Activated T-cell treated with anti-CD3 and anti-CD28 coated beads for 48 hours (primary cell): ENCODE measurements around the gene CDRT4.
"Not testable (repeated sequence)": the region's sequence is repeated elsewhere in the genome, so short reads cannot be mapped to it uniquely, and the experiment has no call there.

Experiments
- DNase-seq: peaks from one replicate; pipeline ENCODE4 v3.0.0-alpha.2; 2020; ENCODE audit warnings: low read depth

CDRT4 gene

DNA sequence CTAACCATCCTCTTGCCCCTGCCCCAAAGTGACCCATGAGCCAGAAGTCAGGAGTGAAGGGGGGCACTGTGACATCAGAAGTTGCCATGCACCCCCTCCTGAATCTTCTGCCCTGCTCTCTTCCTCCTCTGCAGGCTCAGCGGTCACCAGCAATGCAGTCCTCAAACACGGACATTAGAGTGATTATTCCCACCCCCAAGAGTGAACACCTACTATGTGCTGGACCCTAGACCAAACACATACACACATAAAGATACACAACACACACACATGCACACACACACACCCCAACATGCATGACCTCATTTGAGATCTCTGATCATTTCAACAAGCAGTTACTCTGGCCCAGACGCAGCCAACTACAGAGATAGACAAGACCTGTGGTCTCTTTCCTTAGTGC, at the start of gene CDRT4:
TSS of gene CDRT4 (minus strand) at position 30 of the 400 bp plus-strand sequence. CDS start 27,383 bp downstream, outside the sequence.
- no peak for DNase-seq

GRCh38 chr17:15516150-15516549, 48.7 kb upstream of the CDRT4 start:
- no peak for DNase-seq

DNA sequence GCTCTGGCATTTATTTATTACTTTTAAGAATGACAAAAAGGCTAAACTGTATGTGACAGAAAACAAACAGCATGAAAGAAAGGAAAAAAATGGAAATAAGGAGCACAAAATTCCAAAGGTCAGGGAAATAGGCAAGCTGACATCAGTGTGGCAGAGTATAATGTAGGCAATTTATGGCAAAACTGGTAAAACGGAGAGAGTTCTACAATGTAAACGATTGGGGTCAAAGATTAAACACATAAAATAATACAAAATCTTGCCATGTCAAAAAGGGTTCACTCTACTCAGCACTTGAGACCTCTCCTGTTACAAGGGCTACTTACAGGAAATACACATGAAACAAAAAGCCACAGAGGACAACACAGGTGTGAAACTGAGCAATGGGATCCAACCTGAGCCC, 47.0 kb upstream of the CDRT4 start:
- DNase-seq = no peak

DNA sequence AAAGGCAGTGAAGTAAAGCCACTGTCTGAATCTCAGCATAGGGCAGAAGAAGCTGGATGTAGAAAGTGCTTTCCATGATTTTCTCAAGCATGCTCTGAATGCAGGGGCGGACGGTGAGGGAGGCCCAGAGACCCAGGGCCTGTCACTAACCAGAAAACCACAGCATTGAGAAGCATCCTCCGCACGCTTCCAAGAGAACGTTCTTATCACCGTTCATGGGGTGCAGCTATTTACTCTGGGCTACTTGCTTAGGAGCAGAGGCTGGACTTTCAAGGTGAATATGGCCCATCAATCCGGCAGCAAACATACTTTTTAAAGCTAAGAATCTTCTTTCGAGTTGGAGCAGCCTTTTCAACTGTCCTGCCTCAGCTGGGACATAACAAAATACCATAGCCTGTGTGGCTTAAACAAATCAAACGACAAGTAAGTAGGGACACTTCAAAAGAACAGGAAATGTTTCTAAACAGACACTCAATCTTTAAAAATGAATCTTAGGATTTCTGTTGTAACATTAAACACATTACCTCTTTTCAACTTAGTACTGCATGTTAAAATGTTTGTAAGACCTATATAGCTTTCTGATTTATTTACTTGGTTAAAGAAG, 46.5 kb upstream of the CDRT4 start:
- no peak for DNase-seq

DNA sequence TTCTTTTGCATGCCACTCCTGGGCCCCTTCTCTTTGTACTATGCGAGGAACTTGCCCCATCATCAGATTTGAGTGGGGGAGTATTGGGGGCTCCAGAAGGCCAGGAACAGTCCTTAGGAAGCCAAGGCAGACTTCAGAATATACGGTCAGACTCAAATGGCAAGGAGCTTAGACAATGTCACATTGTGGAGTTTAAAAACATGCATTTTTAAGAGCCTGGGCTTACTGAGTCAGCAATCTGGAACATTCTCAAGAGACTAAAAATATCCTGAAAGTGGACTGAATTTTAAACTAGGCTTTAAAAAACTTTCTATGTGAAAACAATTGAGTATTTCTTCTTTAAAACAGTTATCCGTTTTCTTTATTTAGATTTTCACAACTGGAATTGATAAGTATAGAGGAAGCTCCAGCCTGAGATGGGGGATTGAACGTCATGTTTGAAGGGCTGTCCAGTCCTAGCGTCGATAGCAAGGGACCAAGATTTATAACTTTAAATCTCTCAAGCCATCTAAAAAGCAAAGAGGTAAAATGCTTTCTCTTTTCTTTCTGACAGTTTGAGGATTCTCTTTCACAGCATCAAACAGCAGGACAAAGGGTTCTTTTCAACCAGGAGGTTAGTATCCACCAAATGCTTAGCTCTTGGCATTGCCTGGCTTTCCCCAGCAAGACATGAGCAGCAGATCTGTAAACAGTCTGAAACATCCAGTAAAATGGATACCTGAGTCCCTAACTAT, 45.8 kb upstream of the CDRT4 start:
- DNase-seq = no peak

GRCh38 chr17:15512071-15512709, 44.8 kb upstream of the CDRT4 start:
- no peak for DNase-seq

DNA sequence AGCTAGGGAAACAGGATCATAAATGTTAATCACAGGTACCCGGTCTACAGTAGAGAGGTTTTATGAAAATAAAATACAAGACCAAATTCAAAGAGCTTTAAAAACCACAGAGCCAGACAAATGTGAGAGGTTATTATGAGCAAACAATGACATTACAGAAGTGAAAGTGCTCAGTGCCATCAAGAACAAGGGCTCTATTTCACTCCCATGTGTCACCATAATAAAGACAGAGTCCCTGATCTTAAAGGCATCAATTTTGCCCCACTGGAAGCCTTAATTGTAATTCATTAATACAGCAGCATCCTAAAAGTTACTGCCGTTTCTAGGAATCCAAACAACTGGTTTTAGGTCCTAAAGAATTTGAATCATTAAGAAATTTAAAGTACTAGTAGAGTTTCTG, 43.7 kb upstream of the CDRT4 start:
- DNase-seq = no peak

DNA sequence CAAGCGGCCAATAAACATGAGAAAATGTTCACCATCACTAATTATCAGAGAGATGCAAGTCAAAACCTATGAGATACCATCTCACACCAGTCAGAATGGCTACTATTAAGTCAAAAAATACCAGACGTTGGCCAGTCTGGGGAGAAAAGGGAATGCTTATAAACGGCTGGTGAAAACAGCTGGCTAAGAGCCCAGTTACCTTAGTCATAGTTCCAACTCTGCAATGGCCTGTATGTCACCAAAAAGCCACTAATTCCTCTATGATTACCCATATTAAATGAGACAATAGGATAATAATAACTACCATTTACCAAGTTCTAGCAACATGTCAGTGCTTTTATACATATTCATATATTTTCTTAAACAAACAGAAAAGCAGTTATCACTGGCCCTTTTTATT, 42.9 kb upstream of the CDRT4 start:
- DNase-seq = no peak

DNA sequence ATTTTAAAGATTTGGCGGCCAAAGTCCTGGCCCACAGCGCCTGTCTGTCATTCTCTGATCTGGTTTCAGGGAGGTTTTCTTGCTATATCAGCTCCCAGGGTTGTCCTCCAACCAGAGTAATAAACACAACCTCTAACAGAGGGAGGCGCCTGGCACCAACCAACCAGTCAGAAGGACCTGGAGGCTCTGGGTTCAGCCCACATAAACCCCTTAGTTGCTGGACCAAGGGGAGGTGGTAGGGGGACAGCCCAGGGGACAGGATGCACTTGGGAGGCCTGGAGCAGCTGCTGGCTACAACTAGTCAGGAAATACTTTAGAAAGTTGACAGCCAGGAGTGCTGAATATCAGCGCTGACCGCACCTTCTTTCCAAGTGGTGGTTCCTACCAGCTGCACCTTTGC, 41.7 kb upstream of the CDRT4 start:
- DNase-seq = no peak

- DNase-seq = no peak
Observed at GRCh38 chr17:15508466-15508865, 41.0 kb upstream of the CDRT4 start.

DNA sequence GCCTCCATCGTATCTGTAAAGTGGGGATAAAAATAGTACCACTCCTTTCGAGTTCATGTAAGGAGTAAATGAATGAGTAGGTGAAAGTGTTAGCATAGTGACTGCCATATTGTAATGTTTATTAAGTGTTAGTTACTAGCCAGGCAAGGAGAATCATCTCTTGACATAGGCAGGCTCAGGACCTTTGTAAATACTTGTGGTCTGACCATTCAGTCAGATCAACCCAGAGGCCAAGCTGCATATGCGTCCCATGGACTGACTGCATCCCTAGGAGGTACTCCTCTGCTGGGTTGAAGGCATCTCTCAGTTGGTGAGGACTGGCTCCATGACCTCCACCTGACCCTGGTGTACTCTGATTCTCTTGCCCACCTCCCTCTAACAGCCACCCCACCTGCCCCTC, 40.5 kb upstream of the CDRT4 start:
- DNase-seq = no peak

- no peak for DNase-seq
Observed at GRCh38 chr17:15507001-15507400, 39.6 kb upstream of the CDRT4 start.

DNA sequence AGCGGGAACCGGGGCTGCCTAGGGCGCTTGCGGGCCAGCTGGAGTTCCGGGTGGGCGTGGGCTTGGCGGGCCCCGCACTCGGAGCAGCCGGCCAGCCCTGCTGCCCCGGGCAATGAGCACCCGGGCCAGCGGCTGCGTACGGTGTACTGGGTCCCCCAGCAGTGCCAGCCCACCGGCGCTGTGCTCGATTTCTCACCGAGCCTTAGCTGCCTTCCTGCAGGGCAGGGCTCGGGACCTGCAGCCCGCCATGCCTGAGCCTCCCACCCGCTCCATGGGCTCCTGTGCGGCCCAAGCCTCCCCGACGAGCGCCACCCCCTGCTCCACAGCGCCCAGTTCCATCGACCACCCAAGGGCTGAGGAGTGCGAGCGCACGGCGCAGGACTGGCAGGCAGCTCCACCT, 38.3 kb upstream of the CDRT4 start:
- DNase-seq = not testable (repeated sequence)

GRCh38 chr17:15503731-15504130, 36.3 kb upstream of the CDRT4 start:
- no peak for DNase-seq

GRCh38 chr17:15502369-15503112, 35.1 kb upstream of the CDRT4 start:
- peak; percentile 74 for DNase-seq

GRCh38 chr17:15501793-15502192, 34.4 kb upstream of the CDRT4 start:
- no peak for DNase-seq

GRCh38 chr17:15501282-15501681, 33.9 kb upstream of the CDRT4 start:
- DNase-seq = no peak

GRCh38 chr17:15498107-15498506, 30.7 kb upstream of the CDRT4 start:
- DNase-seq = no peak

DNA sequence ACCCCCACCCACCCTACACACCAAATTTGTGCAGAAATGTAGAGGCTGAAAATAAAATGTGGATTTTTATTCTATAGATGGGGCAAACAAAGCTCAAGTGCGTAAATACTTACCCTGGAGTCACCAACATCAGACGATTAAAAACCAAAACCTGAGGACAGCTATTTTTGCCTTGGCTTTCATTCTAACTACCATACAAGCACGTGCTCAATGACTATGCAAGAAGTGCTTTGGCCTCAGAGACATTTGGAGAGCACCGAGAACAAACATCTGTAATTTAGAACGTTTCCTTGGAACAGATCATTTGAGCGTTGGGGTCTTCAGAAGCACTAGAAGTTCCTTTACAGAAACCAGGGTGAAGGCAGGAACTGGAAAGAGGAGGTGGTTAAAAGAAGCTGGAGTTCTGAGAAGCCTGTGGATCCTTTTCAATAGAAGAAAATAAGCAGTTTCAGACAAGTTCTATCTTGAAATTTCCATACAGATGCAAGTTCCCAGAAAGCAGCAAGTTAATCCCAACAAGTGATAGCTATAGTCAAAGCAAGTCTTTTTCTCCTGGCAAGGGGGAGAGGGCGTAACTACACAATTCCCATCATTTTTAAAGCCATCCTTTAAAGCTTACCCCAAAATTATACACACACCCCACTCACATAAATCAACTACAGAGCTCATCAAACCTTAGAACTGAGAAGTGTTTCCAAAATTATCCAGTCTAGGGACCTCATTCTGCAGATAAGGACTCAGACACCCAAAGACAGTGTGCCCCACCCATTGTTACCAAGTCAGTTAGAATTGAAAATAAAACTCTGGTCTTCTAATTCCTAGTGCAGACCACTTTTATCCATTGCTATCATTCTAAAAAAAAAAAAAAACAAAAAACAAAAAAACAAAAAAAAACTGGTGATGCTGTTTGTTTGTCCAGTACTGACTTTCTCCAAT, 29.6 kb upstream of the CDRT4 start:
- DNase-seq = no peak

GRCh38 chr17:15494821-15495220, 27.4 kb upstream of the CDRT4 start:
- no peak for DNase-seq

- DNase-seq = no peak
Observed at GRCh38 chr17:15493693-15494035, 26.2 kb upstream of the CDRT4 start.
